ENCODE data around the gene OCEL1.
"Not testable (repeated sequence)": the region's sequence is repeated elsewhere in the genome, so short reads cannot be mapped to it uniquely, and the experiment has no call there.

Gene OCEL1

GRCh38 chr19:17268754-17269153, 42.7 kb downstream of the OCEL1 start:
- Histone ChIP-seq H4K8ac (ENCODE audit: low read length) (no peak overlapping the region), H3K79me1 (replicated peaks; ENCODE audit: low read length, poor library complexity, severe bottlenecking) (peaks cover 28% of the 10 kb centered on the region), H3K23ac (ENCODE audit: low read length in 2 of 2) (no peak overlapping the region), H3K14ac (ENCODE audit: low read length in 2 of 2) (no peak overlapping the region), H2BK120ac (ENCODE audit: low read depth, low read length) (no peak overlapping the region), H2BK12ac (ENCODE audit: low read length in 2 of 2) (no peak overlapping the region), H3K9me3 (ENCODE audit: control insufficient read depth, low read length) (no peaks in the 10 kb centered on the region), H3K9ac (ENCODE audit: low read length) (peak overlapping the region; percentile 91), H2BK5ac (ENCODE audit: low read depth, low read length, poor library complexity, severe bottlenecking) (no peak overlapping the region), H3K4me1 (ENCODE audit: control insufficient read depth, insufficient read depth, low read depth, low read length) (peaks cover 7% of the 10 kb centered on the region), H3K4me3 (ENCODE audit: insufficient read depth in 1 of 2, low read depth in 1 of 2, low read length in 2 of 2) (no peak overlapping the region), H2BK15ac (ENCODE audit: low read depth, poor library complexity, severe bottlenecking) (no peak overlapping the region), H2AFZ (ENCODE audit: low read depth, low read length) (no peak overlapping the region), H3K4me2 (ENCODE audit: low read length, poor library complexity, severe bottlenecking) (no peak overlapping the region), H4K91ac (ENCODE audit: low read length) (no peak overlapping the region), H2AK5ac (ENCODE audit: low read length, severe bottlenecking) (peak overlapping the region; percentile 22), H3K36me3 (ENCODE audit: control insufficient read depth in 1 of 2, insufficient read depth in 2 of 2, low read depth in 1 of 2, low read length in 2 of 2) (peaks cover 28 to 39% of the 10 kb centered on the region in 2 experiments), H3K18ac (ENCODE audit: low read depth in 1 of 2, low read length in 2 of 2) (no peak overlapping the region), H3K4ac (ENCODE audit: low read depth in 1 of 2, low read length in 2 of 2) (no peak overlapping the region), H3K27ac (ENCODE audit: low read length, poor library complexity, severe bottlenecking) (no peak overlapping the region), H3K27me3 (ENCODE audit: control insufficient read depth in 1 of 2, insufficient read depth in 1 of 2, low read length in 2 of 2) (no peaks in the 10 kb centered on the region)
- WGBS, result 98% methylated on average over 13 of the region's 13 CpGs
- no peak for DNase-seq

GRCh38 chr19:17274892-17275291, 48.9 kb downstream of the OCEL1 start:
- H3K4me2 ChIP-seq (ENCODE audit: low read length, poor library complexity, severe bottlenecking); H3K9me3 ChIP-seq (ENCODE audit: control insufficient read depth, low read length); H3K18ac ChIP-seq (ENCODE audit: low read depth in 1 of 2, low read length in 2 of 2); H2BK5ac ChIP-seq (ENCODE audit: low read depth, low read length, poor library complexity, severe bottlenecking); H4K91ac ChIP-seq (ENCODE audit: low read length); H3K4me1 ChIP-seq (ENCODE audit: control insufficient read depth, insufficient read depth, low read depth, low read length); H3K14ac ChIP-seq (ENCODE audit: low read length in 2 of 2); H3K4ac ChIP-seq (ENCODE audit: low read depth in 1 of 2, low read length in 2 of 2); H3K27me3 ChIP-seq (ENCODE audit: control insufficient read depth in 1 of 2, insufficient read depth in 1 of 2, low read length in 2 of 2); H2BK12ac ChIP-seq (ENCODE audit: low read length in 2 of 2); H2AFZ ChIP-seq (ENCODE audit: low read depth, low read length); H3K23ac ChIP-seq (ENCODE audit: low read length in 2 of 2); H2BK120ac ChIP-seq (ENCODE audit: low read depth, low read length); H2AK5ac ChIP-seq (ENCODE audit: low read length, severe bottlenecking); H3K4me3 ChIP-seq (ENCODE audit: insufficient read depth in 1 of 2, low read depth in 1 of 2, low read length in 2 of 2); H2BK15ac ChIP-seq (ENCODE audit: low read depth, poor library complexity, severe bottlenecking); H4K8ac ChIP-seq (ENCODE audit: low read length); H3K27ac ChIP-seq (ENCODE audit: low read length, poor library complexity, severe bottlenecking); H3K9ac ChIP-seq (ENCODE audit: low read length); DNase-seq: not testable (repeated sequence)
- Histone ChIP-seq H3K36me3 (ENCODE audit: control insufficient read depth in 1 of 2, insufficient read depth in 2 of 2, low read depth in 1 of 2, low read length in 2 of 2) (peaks cover 71 to 87% of the 10 kb centered on the region in 2 experiments), H3K79me1 (replicated peaks; ENCODE audit: low read length, poor library complexity, severe bottlenecking) (peaks cover 27% of the 10 kb centered on the region)
- 100% methylated on average over 2 of the region's 3 CpGs for WGBS

- H3K4me1 ChIP-seq (ENCODE audit: control insufficient read depth, insufficient read depth, low read depth, low read length), result no peaks in the 10 kb centered on the region
- no peak for DNase-seq
- peaks cover 67 to 81% of the 10 kb centered on the region in 2 experiments for H3K36me3 ChIP-seq (ENCODE audit: control insufficient read depth in 1 of 2, insufficient read depth in 2 of 2, low read depth in 1 of 2, low read length in 2 of 2)
- H4K8ac ChIP-seq (ENCODE audit: low read length), result no peak overlapping the region
- no peak overlapping the region for H2BK15ac ChIP-seq (ENCODE audit: low read depth, poor library complexity, severe bottlenecking)
- H3K9ac ChIP-seq (ENCODE audit: low read length), result no peak overlapping the region
- H3K4ac ChIP-seq (ENCODE audit: low read depth in 1 of 2, low read length in 2 of 2), result no peak overlapping the region
- H3K9me3 ChIP-seq (ENCODE audit: control insufficient read depth, low read length), result no peaks in the 10 kb centered on the region
- H2BK5ac ChIP-seq (ENCODE audit: low read depth, low read length, poor library complexity, severe bottlenecking), result no peak overlapping the region
- H2AK5ac ChIP-seq (ENCODE audit: low read length, severe bottlenecking), result no peak overlapping the region
- H3K27ac ChIP-seq (ENCODE audit: low read length, poor library complexity, severe bottlenecking), result no peak overlapping the region
- no peak overlapping the region for H3K18ac ChIP-seq (ENCODE audit: low read depth in 1 of 2, low read length in 2 of 2)
- 97% methylated on average over 19 of the region's 19 CpGs for WGBS
- H2BK12ac ChIP-seq (ENCODE audit: low read length in 2 of 2), result no peak overlapping the region
- no peak overlapping the region for H2BK120ac ChIP-seq (ENCODE audit: low read depth, low read length)
- H3K79me1 ChIP-seq (replicated peaks; ENCODE audit: low read length, poor library complexity, severe bottlenecking), result peaks cover 21% of the 10 kb centered on the region
- no peaks in the 10 kb centered on the region for H3K27me3 ChIP-seq (ENCODE audit: control insufficient read depth in 1 of 2, insufficient read depth in 1 of 2, low read length in 2 of 2)
- H3K14ac ChIP-seq (ENCODE audit: low read length in 2 of 2), result no peak overlapping the region
- no peak overlapping the region for H2AFZ ChIP-seq (ENCODE audit: low read depth, low read length)
- no peak overlapping the region for H3K4me2 ChIP-seq (ENCODE audit: low read length, poor library complexity, severe bottlenecking)
- H4K91ac ChIP-seq (ENCODE audit: low read length), result no peak overlapping the region
- H3K4me3 ChIP-seq (ENCODE audit: insufficient read depth in 1 of 2, low read depth in 1 of 2, low read length in 2 of 2), result no peak overlapping the region
- H3K23ac ChIP-seq (ENCODE audit: low read length in 2 of 2), result no peak overlapping the region
Observed at GRCh38 chr19:17275441-17276175, 49.6 kb downstream of the OCEL1 start.

Measured in mesenchymal stem cell (in vitro differentiated cells and primary cell).